ENCODE measurements around the gene PRKG2. TPM values are rescaled to one million over a fixed set of nuclear protein-coding genes. Genes with fewer than 3 reads are reported as not detected.

PRKG2 gene
- total RNA-seq, 1 experiment from 2014 or later, result 1.9 TPM

GRCh38 chr4:81164623-81165416 is 50.2 kb downstream of the PRKG2 start:
- H3K36me3 Mint-ChIP-seq (ENCODE audit: insufficient read depth in 1 of 3, low read depth in 3 of 3), result no peaks in the 10 kb centered on the region
- no peak overlapping the region for H3K18ac ChIP-seq (ENCODE audit: insufficient read length, low read depth, low read length)
- no peaks in the 10 kb centered on the region for H4K20me1 ChIP-seq (ENCODE audit: control insufficient read depth, insufficient read depth, insufficient read length)
- no peaks in the 10 kb centered on the region for H3K23me2 ChIP-seq (ENCODE audit: insufficient read length, low read depth, low read length, poor library complexity, severe bottlenecking)
- WGBS (ENCODE audit: extremely low coverage, insufficient read length, low lambda C conversion rate), result no CpG with 5 or more reads among the region's 7 CpGs
- H4K8ac ChIP-seq (replicated peaks; ENCODE audit: insufficient read length, low read depth, low read length), result no peak overlapping the region
- no peaks in the 10 kb centered on the region for H3K79me2 ChIP-seq (ENCODE audit: insufficient read depth, low read length)
- no peak overlapping the region for H3K23ac ChIP-seq (ENCODE audit: insufficient read length, low read depth, low read length)
- H3K9me3 ChIP-seq (ENCODE audit: control insufficient read depth, low read depth, low read length), result no peaks in the 10 kb centered on the region
- no peak overlapping the region for H2BK120ac ChIP-seq (ENCODE audit: low read depth, low read length, poor library complexity, severe bottlenecking)
- H3T11ph ChIP-seq (ENCODE audit: low read length), result no peak overlapping the region
- H3K56ac ChIP-seq (ENCODE audit: insufficient read length, low read depth, low read length), result no peak overlapping the region
- no peak overlapping the region for H2AK5ac ChIP-seq (ENCODE audit: insufficient read length, low read length)
- H2BK5ac ChIP-seq (ENCODE audit: insufficient read length, low read length), result no peak overlapping the region
- no peaks in the 10 kb centered on the region for H3K9me3 Mint-ChIP-seq
- no peak overlapping the region for H2BK20ac ChIP-seq (ENCODE audit: low read depth, low read length, poor library complexity, severe bottlenecking)
- H4K91ac ChIP-seq (ENCODE audit: insufficient read length, low read depth, low read length), result no peak overlapping the region
- no peak overlapping the region for H2BK12ac ChIP-seq (ENCODE audit: insufficient read length, low read depth, low read length)
- no peak overlapping the region for H3K27ac ChIP-seq (ENCODE audit: insufficient read length, low read depth, low read length)
- H3K4me2 ChIP-seq (ENCODE audit: insufficient read depth, insufficient read length, low read length), result no peak overlapping the region
- H3K27me3 Mint-ChIP-seq (ENCODE audit: low read depth), result no peaks in the 10 kb centered on the region
- no peak overlapping the region for H2BK15ac ChIP-seq (ENCODE audit: low read depth, low read length)
- no peak overlapping the region for H3K9ac ChIP-seq (ENCODE audit: extremely low read depth, insufficient read length, low read length)
- H3K4me1 Mint-ChIP-seq, result peaks cover 5 to 7% of the 10 kb centered on the region in 2 experiments
- H4K5ac ChIP-seq (ENCODE audit: insufficient read length, low read depth, low read length), result no peak overlapping the region
- H3K4me1 ChIP-seq (ENCODE audit: insufficient read depth, low read length), result no peaks in the 10 kb centered on the region
- H3K79me1 ChIP-seq (ENCODE audit: insufficient read depth, low read depth, low read length, poor library complexity, severe bottlenecking), result no peaks in the 10 kb centered on the region
- no peak overlapping the region for H3K14ac ChIP-seq (ENCODE audit: insufficient read depth, low read length)
- no peak overlapping the region for H3K27ac Mint-ChIP-seq
- no peaks in the 10 kb centered on the region for H3K27me3 ChIP-seq (ENCODE audit: insufficient read depth, low read length)
- TF ChIP-seq, protein P1, sequence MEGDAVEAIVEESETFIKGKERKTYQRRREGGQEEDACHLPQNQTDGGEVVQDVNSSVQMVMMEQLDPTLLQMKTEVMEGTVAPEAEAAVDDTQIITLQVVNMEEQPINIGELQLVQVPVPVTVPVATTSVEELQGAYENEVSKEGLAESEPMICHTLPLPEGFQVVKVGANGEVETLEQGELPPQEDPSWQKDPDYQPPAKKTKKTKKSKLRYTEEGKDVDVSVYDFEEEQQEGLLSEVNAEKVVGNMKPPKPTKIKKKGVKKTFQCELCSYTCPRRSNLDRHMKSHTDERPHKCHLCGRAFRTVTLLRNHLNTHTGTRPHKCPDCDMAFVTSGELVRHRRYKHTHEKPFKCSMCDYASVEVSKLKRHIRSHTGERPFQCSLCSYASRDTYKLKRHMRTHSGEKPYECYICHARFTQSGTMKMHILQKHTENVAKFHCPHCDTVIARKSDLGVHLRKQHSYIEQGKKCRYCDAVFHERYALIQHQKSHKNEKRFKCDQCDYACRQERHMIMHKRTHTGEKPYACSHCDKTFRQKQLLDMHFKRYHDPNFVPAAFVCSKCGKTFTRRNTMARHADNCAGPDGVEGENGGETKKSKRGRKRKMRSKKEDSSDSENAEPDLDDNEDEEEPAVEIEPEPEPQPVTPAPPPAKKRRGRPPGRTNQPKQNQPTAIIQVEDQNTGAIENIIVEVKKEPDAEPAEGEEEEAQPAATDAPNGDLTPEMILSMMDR (conservative IDR thresholded peaks at IDR 0.05), result no peak
- no peak overlapping the region for H2AFZ ChIP-seq (ENCODE audit: low read length)
- no peak for DNase-seq
- no peak overlapping the region for H3K4me3 Mint-ChIP-seq
- H3K4ac ChIP-seq (ENCODE audit: low read depth, low read length), result no peak overlapping the region

Data from H9 (cell line).